Uterus (tissue), 4 donors: ENCODE results near the gene LCT. TPM values are rescaled to one million over a fixed set of nuclear protein-coding genes. Genes with fewer than 3 reads are reported as not detected.
A peak's percentile ranks its signal among the peaks of the same experiment; 100 is the strongest.
"Not testable (repeated sequence)": the region's sequence is repeated elsewhere in the genome, so short reads cannot be mapped to it uniquely, and the experiment has no call there.

Experiments used
- DNase-seq, 2 donors: peaks; one replicate each; pipeline ENCODE4 v3.0.0-alpha.2; 2019 to 2020
- H3K27ac ChIP-seq, 2 donors: fragments of 200-600 bp; sonication (generic); 1 replicate in 1 of 2; 2 replicates in 1 of 2; pipeline ENCODE4 v1.5.1; 2016 to 2018
- H3K27me3 ChIP-seq, 2 donors: fragments of 200-600 bp; sonication (generic); one replicate each; pipeline ENCODE4 v1.5.1; 2018 to 2019; ENCODE audit warnings: control low read depth in 1 of 2
- H3K36me3 ChIP-seq, 2 donors: fragments of 200-600 bp; sonication (generic); one replicate each; pipeline ENCODE4 v1.5.1; 2019; ENCODE audit warnings: control low read depth in 1 of 2
- H3K4me1 ChIP-seq, 2 donors: fragments of 200-600 bp; sonication (generic); one replicate each; pipeline ENCODE4 v1.5.1; 2018 to 2019; ENCODE audit warnings: control low read depth in 1 of 2
- H3K4me3 ChIP-seq, 2 donors: fragments of 200-600 bp; sonication (generic); 1 replicate in 1 of 2; 2 replicates in 1 of 2; pipeline ENCODE4 v1.5.1; 2018 to 2019; ENCODE audit warnings: mild to moderate bottlenecking in 1 of 2
- H3K9me3 ChIP-seq, 2 donors: fragments of 200-600 bp; sonication (generic); one replicate each; pipeline ENCODE4 v1.5.1; 2019; ENCODE audit warnings: control low read depth in 1 of 2
- CTCF ChIP-seq, 4 experiments: fragments of 200-600 bp in 2 of 4; fragments of 450-650 bp in 2 of 4; sonication (generic) in 2 of 4; IDR thresholded peaks; one replicate each; pipeline ENCODE4 v1.5.1; 2016 to 2019; ENCODE audit warnings: antibody characterized with exemption in 4 of 4, mild to moderate bottlenecking in 2 of 4, moderate library complexity in 1 of 4
- POLR2A ChIP-seq, 2 donors: fragments of 450-650 bp; IDR thresholded peaks; one replicate each; pipeline ENCODE4 v1.6.1; 2016; ENCODE audit warnings: antibody characterized with exemption in 2 of 2, mild to moderate bottlenecking in 1 of 2, moderate library complexity in 1 of 2
- intact Hi-C: fragments of 100-400 bp; cut with DNase I; formaldehyde crosslinking; loops from one replicate; pipeline ENCODE4 v1.15.1; 2023; ENCODE audit warnings: low total_unique reads
- total RNA-seq, 4 donors: library from RNA; depleted of rRNA in 3 of 4; stranded (reverse); fragments of >200 nt in 3 of 4; gene quantifications; one replicate each; pipeline versions ENCODE4 v1.1.0 to v1.2.4, GENCODE V29; 2014 to 2023
- donor health status: DM: yes; HTN: yes; CAD: no.

The LCT gene
- under 1 TPM in 1 of 4 donors, not detected in 3; 0.07 TPM for total RNA-seq

GRCh38 chr2:135836596-135837270, at the start of gene LCT:
Gene LCT, minus strand, starts transcription at chr2:135837184. Its CDS starts 15 bp downstream, at chr2:135837169.
- Histone ChIP-seq H3K27me3 (no peaks in the 10 kb centered on the region), H3K9me3 (no peaks in the 10 kb centered on the region), H3K36me3 (no peaks in the 10 kb centered on the region), H3K4me3 (no peak within 1 kb of the TSS), H3K4me1 (no peaks in the 10 kb centered on the region), H3K27ac (no peak within 1 kb of the TSS)
- no peak for DNase-seq
- TF ChIP-seq POLR2A (IDR thresholded peaks at IDR 0.05) (no peak), CTCF (IDR thresholded peaks at IDR 0.05) (no peak)
- intact Hi-C loops = no loop called here

- DNase-seq = no peak
- Histone ChIP-seq H3K9me3 (no peaks in the 10 kb centered on the region), H3K27me3 (no peaks in the 10 kb centered on the region), H3K27ac (no peak overlapping the region), H3K4me3 (no peak overlapping the region), H3K36me3 (no peaks in the 10 kb centered on the region), H3K4me1 (no peaks in the 10 kb centered on the region)
- intact Hi-C loops = no loop called here
- TF ChIP-seq CTCF (IDR thresholded peaks at IDR 0.05) = no peak
- no peak for TF ChIP-seq POLR2A (IDR thresholded peaks at IDR 0.05)
These were observed 48.7 kb upstream of the LCT start for GRCh38 chr2:135885709-135886108.

- H3K36me3 ChIP-seq = no peaks in the 10 kb centered on the region
- H3K27me3 ChIP-seq = no peaks in the 10 kb centered on the region
- no peaks in the 10 kb centered on the region for H3K4me1 ChIP-seq
- H3K9me3 ChIP-seq = no peaks in the 10 kb centered on the region
- intact Hi-C loops = no loop called here
- no peak for DNase-seq
- TF ChIP-seq POLR2A (IDR thresholded peaks at IDR 0.05) = no peak
- TF ChIP-seq CTCF (IDR thresholded peaks at IDR 0.05) = no peak
- no peak overlapping the region for H3K27ac ChIP-seq
- H3K4me3 ChIP-seq = no peak overlapping the region
These were observed 45.4 kb upstream of the LCT start for GRCh38 chr2:135882415-135882814.

- peak overlapping the region; percentile 53 to 60 for H3K4me3 ChIP-seq
- DNase-seq, H3K9me3 ChIP-seq, H3K27me3 ChIP-seq, intact Hi-C loops, H3K4me1 ChIP-seq, H3K36me3 ChIP-seq: not testable (repeated sequence)
- peak overlapping the region; percentile 78 to 86 for H3K27ac ChIP-seq
These were observed 39.8 kb upstream of the LCT start for GRCh38 chr2:135876770-135877169.

- H3K27me3 ChIP-seq = no peaks in the 10 kb centered on the region
- H3K27ac ChIP-seq = peak within 1 kb of the TSS; percentile 78 to 86
- peaks cover 0 to 6% of the 10 kb centered on the region in 2 donors for H3K4me1 ChIP-seq
- H3K9me3 ChIP-seq = no peaks in the 10 kb centered on the region
- DNase-seq = peak; percentile 97 to 98
- no peaks in the 10 kb centered on the region for H3K36me3 ChIP-seq
- H3K4me3 ChIP-seq = peak within 1 kb of the TSS; percentile 53 to 60
- intact Hi-C loops = no loop called here
- TF ChIP-seq POLR2A (IDR thresholded peaks at IDR 0.05) (peak; percentile 59 to 64), CTCF (IDR thresholded peaks at IDR 0.05) (peak in 2 of 4 experiments; percentile 21 to 33)
These were observed 39.2 kb upstream of the LCT start, which contains the start of gene MCM6 for GRCh38 chr2:135876066-135876711. Gene MCM6, minus strand, starts transcription at chr2:135876443. Its CDS starts 78 bp downstream, at chr2:135876365.
